GM23338 (cell line): ENCODE measurements around the gene PDCD4. TPM values are rescaled to one million over a fixed set of nuclear protein-coding genes. Genes with fewer than 3 reads are reported as not detected.

Experiments used
- ATAC-seq: fragments of 200-7000 bp; cut with Tn5 transposase; 3 replicates; pipeline ENCODE4 v1.9.1; 2020
- DNase-seq: peaks from one replicate; pipeline ENCODE4 v3.0.0-alpha.2; 2015; ENCODE audit warnings: low spot score
- H2AFZ ChIP-seq: fragments of 200-600 bp; sonication (generic); 2 replicates; pipeline ENCODE4 v1.8.0; 2016; ENCODE audit warnings: antibody characterized with exemption, mild to moderate bottlenecking, moderate library complexity
- H3F3A ChIP-seq: fragments of 200-600 bp; sonication (generic); replicated peaks from 2 replicates; pipeline ENCODE4 v1.8.0; 2017; ENCODE audit warnings: antibody characterized with exemption, mixed run types, low read depth
- H3K27ac ChIP-seq: fragments of 200-600 bp; sonication (generic); 2 replicates; pipeline ENCODE4 v1.6.1; 2016; ENCODE audit warnings: low read depth
- H3K27me3 ChIP-seq: fragments of 200-600 bp; sonication (generic); 2 replicates; pipeline ENCODE4 v1.8.0; 2016; ENCODE audit warnings: mild to moderate bottlenecking, mixed run types, moderate library complexity; ENCODE audit not compliant: insufficient read depth
- H3K36me3 ChIP-seq: fragments of 200-600 bp; sonication (generic); 2 replicates; pipeline ENCODE4 v1.8.0; 2016; ENCODE audit warnings: mild to moderate bottlenecking; ENCODE audit not compliant: insufficient read depth
- H3K4me1 ChIP-seq: fragments of 200-600 bp; sonication (generic); 2 replicates; pipeline ENCODE4 v1.8.0; 2016; ENCODE audit warnings: mild to moderate bottlenecking, moderate library complexity; ENCODE audit not compliant: insufficient read depth
- H3K4me2 ChIP-seq: fragments of 200-600 bp; sonication (generic); 2 replicates; pipeline ENCODE4 v1.7.1; 2017; ENCODE audit warnings: mixed run types
- H3K4me3 ChIP-seq: fragments of 200-600 bp; sonication (generic); 2 replicates; pipeline ENCODE4 v1.6.1; 2016; ENCODE audit warnings: mixed run types
- H3K79me2 ChIP-seq: fragments of 200-600 bp; sonication (generic); replicated peaks from 2 replicates; pipeline ENCODE4 v1.8.0; 2017; ENCODE audit warnings: mild to moderate bottlenecking; ENCODE audit not compliant: insufficient read depth
- H3K9me2 ChIP-seq: fragments of 200-600 bp; sonication (generic); 2 replicates; pipeline ENCODE4 v1.8.0; 2017; ENCODE audit not compliant: insufficient read depth
- H4K20me1 ChIP-seq: fragments of 200-600 bp; sonication (generic); replicated peaks from 2 replicates; pipeline ENCODE4 v1.8.0; 2017; ENCODE audit warnings: mild to moderate bottlenecking; ENCODE audit not compliant: insufficient read depth
- H3K27ac Mint-ChIP-seq: 2 replicates; pipeline ENCODE4 v1.8.0; 2020; ENCODE audit warnings: inconsistent platforms, mild to moderate bottlenecking, moderate library complexity, mixed read lengths
- H3K27me3 Mint-ChIP-seq: 3 replicates; pipeline ENCODE4 v1.8.0; 2022; ENCODE audit warnings: low read depth, mild to moderate bottlenecking, moderate library complexity, mixed read lengths, inconsistent platforms; ENCODE audit not compliant: insufficient read depth, poor library complexity
- H3K36me3 Mint-ChIP-seq: 3 replicates; pipeline ENCODE4 v1.8.0; 2021; ENCODE audit warnings: low read depth, mild to moderate bottlenecking, inconsistent platforms, moderate library complexity, mixed read lengths
- H3K4me1 Mint-ChIP-seq: 3 replicates; pipeline ENCODE4 v1.8.0; 2020; ENCODE audit warnings: mild to moderate bottlenecking, inconsistent platforms, mixed read lengths
- H3K4me3 Mint-ChIP-seq: 3 replicates; pipeline ENCODE4 v1.8.0; 2021; ENCODE audit warnings: moderate library complexity, mild to moderate bottlenecking, inconsistent platforms, mixed read lengths
- H3K9me3 Mint-ChIP-seq: 3 replicates; pipeline ENCODE4 v1.8.0; 2020; ENCODE audit warnings: moderate library complexity, mild to moderate bottlenecking, inconsistent platforms, mixed read lengths
- CREB1 ChIP-seq: fragments of 250-450 bp; sonication (Bioruptor Pico); IDR thresholded peaks from 2 replicates; pipeline ENCODE4 v1.5.0; 2020; ENCODE audit warnings: low read depth, mild to moderate bottlenecking, moderate library complexity
- CTCF ChIP-seq, 2 experiments: fragments of 200-600 bp in 1 of 2; sonication (generic) in 1 of 2; conservative IDR thresholded peaks; 2 replicates each; pipeline versions ENCODE4 v1.5.1 to v1.6.1; 2016 to 2017; ENCODE audit warnings: antibody characterized with exemption in 2 of 2, low read depth in 2 of 2, mild to moderate bottlenecking in 2 of 2, moderate library complexity in 1 of 2
- ETS1 ChIP-seq: IDR thresholded peaks from 2 replicates; pipeline ENCODE4 v1.6.1; 2016; ENCODE audit warnings: antibody characterized with exemption
- EZH2 ChIP-seq: fragments of 200-600 bp; sonication (generic); IDR thresholded peaks from one replicate; pipeline ENCODE4 v1.8.0; 2017; ENCODE audit warnings: antibody characterized with exemption, mild to moderate bottlenecking, low read depth; ENCODE audit not compliant: unreplicated experiment
- EZH2phosphoT487 ChIP-seq: fragments of 200-600 bp; sonication (generic); IDR thresholded peaks from one replicate; pipeline ENCODE4 v1.8.1; 2018; ENCODE audit warnings: antibody characterized with exemption; ENCODE audit not compliant: unreplicated experiment
- JUNB ChIP-seq: IDR thresholded peaks from one replicate; pipeline ENCODE4 v1.6.1; 2016; ENCODE audit warnings: antibody characterized with exemption; ENCODE audit not compliant: unreplicated experiment
- NANOG ChIP-seq: IDR thresholded peaks from 2 replicates; pipeline ENCODE4 v1.6.1; 2016; ENCODE audit warnings: antibody characterized with exemption, borderline replicate concordance
- POLR2AphosphoS5 ChIP-seq: IDR thresholded peaks from 2 replicates; pipeline ENCODE4 v1.6.1; 2016; ENCODE audit warnings: antibody characterized with exemption, low read depth
- REST ChIP-seq: IDR thresholded peaks from one replicate; pipeline ENCODE4 v1.6.1; 2018; ENCODE audit warnings: antibody characterized with exemption; ENCODE audit not compliant: unreplicated experiment
- STAT1 ChIP-seq: IDR thresholded peaks from one replicate; pipeline ENCODE4 v1.6.1; 2016; ENCODE audit warnings: antibody characterized with exemption; ENCODE audit not compliant: unreplicated experiment
- ZNF114 ChIP-seq: fragments of 250-450 bp; sonication (Bioruptor Pico); IDR thresholded peaks from 2 replicates; pipeline ENCODE4 v1.5.0; 2020; ENCODE audit warnings: mild to moderate bottlenecking, moderate library complexity
- ZNF331 ChIP-seq: fragments of 250-450 bp; sonication (Bioruptor Pico); IDR thresholded peaks from 2 replicates; pipeline ENCODE4 v1.5.0; 2020; ENCODE audit warnings: low read depth, mild to moderate bottlenecking, moderate library complexity
- ZNF462 ChIP-seq: fragments of 250-450 bp; sonication (Bioruptor Pico); IDR thresholded peaks from 2 replicates; pipeline ENCODE4 v1.5.0; 2020; ENCODE audit warnings: mild to moderate bottlenecking, moderate library complexity
- polyA plus RNA-seq: library from polyadenylated mRNA; unstranded; fragments of >200 nt; fragmentation: Nextera tagmentation; extraction: Ambion mirVana; gene quantifications from 2 replicates; pipeline ENCODE4 v1.2.1, GENCODE V29; 2016
- total RNA-seq: library from RNA; depleted of rRNA; stranded (reverse); fragments of >200 nt; shearing (Covaris generic); gene quantifications from 2 replicates; pipeline ENCODE4 v1.2.3, GENCODE V29; 2014

PDCD4 gene
- total and polyA plus RNA-seq, 2 experiments from 2014 or later = 10.1 to 18.0 TPM

GRCh38 chr10:110861476-110861875 is 10.3 kb upstream of the PDCD4 start:
- ATAC-seq (no peak), DNase-seq (no peak)
- H3K4me3 Mint-ChIP-seq = no peak overlapping the region
- H3K4me1 Mint-ChIP-seq = peaks cover 11% of the 10 kb centered on the region; the same call in 2 of the 3 replicates
- no peak overlapping the region for H3K27ac Mint-ChIP-seq
- H3K9me3 Mint-ChIP-seq = no peaks in the 10 kb centered on the region
- Histone ChIP-seq H3K36me3 (no peaks in the 10 kb centered on the region), H4K20me1 (no peaks in the 10 kb centered on the region), H3K27me3 (no peaks in the 10 kb centered on the region), H3F3A (no peaks in the 10 kb centered on the region), H3K79me2 (no peaks in the 10 kb centered on the region), H3K4me3 (no peak overlapping the region), H3K4me2 (no peak overlapping the region), H3K4me1 (no peaks in the 10 kb centered on the region), H2AFZ (no peak overlapping the region), H3K27ac (no peak overlapping the region), H3K9me2 (peaks cover 5% of the 10 kb centered on the region)
- TF ChIP-seq CTCF (conservative IDR thresholded peaks at IDR 0.05; ENCODE audit: low read depth in 2 of 2) = no peak
- no peak for TF ChIP-seq ETS1
- no peak for TF ChIP-seq STAT1
- no peak for TF ChIP-seq EZH2
- no peak for TF ChIP-seq REST
- TF ChIP-seq ZNF114 (CRISPR knock-in tag) = no peak
- TF ChIP-seq POLR2AphosphoS5 = no peak
- TF ChIP-seq CREB1 = no peak
- TF ChIP-seq ZNF331 (CRISPR knock-in tag) = no peak
- no peak for TF ChIP-seq ZNF462 (CRISPR knock-in tag)
- no peak for TF ChIP-seq EZH2phosphoT487
- no peak for TF ChIP-seq NANOG
- no peak for TF ChIP-seq JUNB
- H3K36me3 Mint-ChIP-seq = no peaks in the 10 kb centered on the region
- peaks cover 2% of the 10 kb centered on the region for H3K27me3 Mint-ChIP-seq
